ENCODE data around the gene SEC14L5.
"Not testable (repeated sequence)": the region's sequence is repeated elsewhere in the genome, so short reads cannot be mapped to it uniquely, and the experiment has no call there.

The SEC14L5 gene

DNA sequence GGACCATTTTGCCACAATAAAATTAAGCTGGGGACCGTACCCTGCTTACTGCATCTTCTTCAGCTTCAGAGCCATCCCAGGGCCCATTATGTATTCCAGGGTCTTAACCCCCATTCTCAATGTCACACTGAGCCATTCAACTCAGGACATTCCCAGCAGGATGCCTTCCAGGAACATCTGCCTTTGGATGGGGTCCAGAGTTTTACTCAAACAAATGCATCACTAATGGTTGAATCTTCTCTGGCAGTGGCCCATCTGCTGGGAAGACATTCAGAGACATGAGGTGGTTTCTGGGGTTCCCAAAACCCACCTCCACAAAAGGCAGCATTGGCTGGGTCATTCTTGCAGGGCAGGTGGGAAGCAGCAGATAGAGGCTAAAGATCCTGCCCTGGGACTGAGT lies 3.4 kb upstream of the SEC14L5 start:
- no peak for TF ChIP-seq POLR2A (IDR thresholded peaks at IDR 0.05; ENCODE audit: low read length)
- TF ChIP-seq GATA1 (IDR thresholded peaks at IDR 0.05; ENCODE audit: low read depth, low read length) = no peak
- DNase-seq = no peak

DNA sequence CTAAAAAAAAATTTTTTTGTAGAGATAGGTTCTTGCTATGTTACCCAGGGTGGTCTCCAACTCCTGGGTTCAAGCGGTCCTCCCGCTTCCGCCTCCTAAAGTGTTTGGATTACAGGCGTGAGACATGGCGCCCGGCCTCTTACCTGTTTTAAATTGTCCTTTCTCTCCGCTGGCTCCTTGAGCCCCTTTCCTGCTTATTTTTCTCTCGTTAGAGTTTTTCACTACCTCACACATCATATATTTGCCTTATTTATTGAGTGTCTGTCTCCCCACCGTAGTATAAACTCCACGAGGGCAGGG lies 760 bp upstream of the SEC14L5 start:
- TF ChIP-seq POLR2A (IDR thresholded peaks at IDR 0.05; ENCODE audit: low read length) (no peak), GATA1 (IDR thresholded peaks at IDR 0.05; ENCODE audit: low read depth, low read length) (no peak)
- no peak for DNase-seq

DNA sequence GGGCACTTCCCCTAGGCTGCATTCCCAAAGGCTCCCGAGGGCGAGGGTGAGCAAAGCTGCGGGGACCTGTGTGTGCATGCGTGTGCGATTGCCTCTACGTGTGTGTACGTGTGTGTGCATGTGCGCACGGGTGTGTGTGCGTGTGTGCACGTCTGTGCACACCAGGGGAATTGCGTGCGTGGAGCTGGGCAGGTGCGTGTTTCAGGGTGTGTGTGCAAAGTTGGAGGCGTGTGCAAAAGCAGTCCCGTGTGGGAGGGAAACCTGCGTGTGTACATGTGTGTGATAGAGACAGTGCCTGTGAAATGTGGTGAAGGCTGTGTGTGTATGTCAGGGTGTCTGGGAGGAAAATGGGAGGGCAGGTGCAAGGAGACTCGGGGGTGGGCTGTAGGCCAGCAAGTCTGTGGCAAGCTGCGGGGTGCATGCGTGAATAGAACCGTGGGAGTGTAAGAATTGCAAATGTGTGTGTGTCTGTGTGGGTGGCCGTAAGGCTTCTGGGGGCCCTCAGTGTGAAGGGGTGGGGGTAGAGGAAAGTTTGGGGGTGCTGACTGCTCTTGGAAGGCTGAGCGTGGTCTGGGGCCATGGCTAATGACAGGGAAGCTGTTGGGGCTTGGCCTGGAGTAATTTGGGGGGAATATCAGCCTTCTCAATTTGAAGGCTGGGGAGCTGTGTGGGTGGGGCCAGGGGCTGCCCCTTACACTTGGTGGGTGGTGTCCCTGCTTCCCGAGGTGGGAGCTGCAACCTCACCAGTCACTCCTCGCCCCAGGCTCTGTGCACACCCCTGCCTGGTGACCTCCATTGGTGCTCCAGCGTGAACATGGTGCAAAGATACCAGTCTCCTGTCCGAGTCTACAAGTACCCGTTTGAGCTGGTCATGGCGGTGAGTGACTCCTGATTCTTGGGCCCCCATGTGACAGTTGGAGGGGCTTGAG lies 644 bp downstream of the SEC14L5 start:
- DNase-seq = no peak
- no peak for TF ChIP-seq POLR2A (IDR thresholded peaks at IDR 0.05; ENCODE audit: low read length)
- no peak for TF ChIP-seq GATA1 (IDR thresholded peaks at IDR 0.05; ENCODE audit: low read depth, low read length)

DNA sequence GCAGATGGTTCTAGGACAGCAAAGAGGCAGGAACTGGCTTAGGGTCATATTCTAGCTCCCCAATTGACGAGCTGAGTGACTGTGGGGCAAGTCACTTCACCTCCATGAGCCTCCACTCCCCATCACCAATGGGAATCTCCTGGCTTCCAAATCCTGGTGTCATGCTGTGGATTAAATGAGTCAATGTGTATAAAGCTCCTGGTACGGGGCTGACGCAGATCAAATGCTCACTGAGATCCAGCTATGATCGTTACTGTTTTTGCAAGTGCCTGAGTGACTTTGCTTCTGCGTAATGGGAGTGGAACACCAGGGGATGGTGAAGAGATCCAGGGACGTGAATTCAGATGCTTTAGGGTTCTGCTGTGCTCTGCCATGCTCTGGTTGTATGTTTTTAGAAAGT lies 2.4 kb downstream of the SEC14L5 start:
- no peak for DNase-seq
- TF ChIP-seq GATA1 (IDR thresholded peaks at IDR 0.05; ENCODE audit: low read depth, low read length) (no peak), POLR2A (IDR thresholded peaks at IDR 0.05; ENCODE audit: low read length) (no peak)

DNA sequence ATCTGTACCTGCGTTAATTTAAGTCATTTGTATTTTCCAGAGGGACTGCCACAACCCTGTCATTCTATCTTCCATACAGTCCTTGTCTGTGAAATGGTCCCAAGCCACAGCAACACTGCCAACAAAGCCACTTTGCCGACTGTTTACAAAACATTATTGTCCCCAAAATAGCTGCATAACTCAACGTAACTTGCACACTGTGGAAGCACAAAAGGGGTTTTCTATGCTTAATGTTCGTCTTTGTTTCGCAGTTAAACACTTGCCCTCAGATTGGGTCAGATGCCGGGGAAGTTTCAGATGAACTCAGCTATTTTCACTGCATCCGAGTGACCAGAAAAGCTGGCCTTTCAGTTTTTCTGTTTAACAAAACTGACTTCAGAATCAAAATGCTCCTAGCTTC lies 4.6 kb downstream of the SEC14L5 start:
- DNase-seq = no peak
- TF ChIP-seq GATA1 (IDR thresholded peaks at IDR 0.05; ENCODE audit: low read depth, low read length) = no peak
- no peak for TF ChIP-seq POLR2A (IDR thresholded peaks at IDR 0.05; ENCODE audit: low read length)

DNA sequence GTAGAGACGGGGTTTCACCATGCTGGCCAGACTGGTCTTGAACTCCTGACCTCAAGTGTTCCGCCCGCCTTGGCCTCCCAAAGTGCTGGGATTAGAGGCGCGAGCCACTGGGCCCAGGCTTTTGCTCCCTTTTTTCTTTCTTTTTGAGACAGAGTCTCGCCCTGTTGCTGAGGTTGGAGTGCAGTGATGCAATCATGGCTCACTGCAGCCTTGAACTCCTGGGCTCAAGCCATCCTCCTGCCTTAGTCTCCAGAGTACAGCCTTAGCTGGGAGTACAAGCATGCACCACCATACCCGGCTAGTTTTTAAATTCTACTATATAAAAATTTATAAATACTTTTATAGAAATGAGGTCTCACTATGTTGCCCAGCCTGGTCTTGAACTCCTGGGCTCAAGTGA lies 5.4 kb downstream of the SEC14L5 start:
- not testable (repeated sequence) for DNase-seq

DNA sequence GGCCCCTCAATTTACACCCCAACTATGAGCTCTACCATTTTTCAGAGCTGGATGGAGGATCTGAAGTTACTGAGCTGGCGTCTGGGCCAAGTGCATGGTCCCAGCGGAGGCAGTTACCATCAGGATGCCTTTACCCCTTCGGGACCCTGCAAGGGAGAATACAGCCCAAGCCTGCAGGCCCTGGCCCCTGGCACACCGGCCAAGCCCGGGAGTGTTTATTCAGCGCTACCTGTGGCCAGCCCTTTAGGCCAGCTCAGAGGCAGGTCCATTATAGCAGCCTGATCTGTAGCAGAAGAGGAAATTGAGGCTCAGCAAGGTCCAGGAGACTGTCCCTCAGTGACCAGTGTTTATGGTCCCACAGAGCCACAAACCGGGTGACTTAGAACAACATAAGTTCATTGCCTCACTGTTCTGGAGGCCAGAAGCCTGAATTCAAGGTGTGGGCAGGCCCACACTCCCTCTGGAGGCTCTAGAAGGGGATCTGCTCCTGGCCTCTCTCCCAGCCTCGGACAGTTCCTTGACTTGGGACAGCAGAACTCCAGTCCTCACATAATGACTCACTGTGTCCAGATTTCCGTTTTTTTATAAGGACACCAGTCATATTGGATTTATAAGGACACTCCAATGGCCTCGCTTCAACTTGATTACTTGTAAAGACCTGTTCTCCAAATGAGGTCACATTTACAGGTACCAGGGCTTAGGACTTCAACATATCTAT lies 8.8 kb downstream of the SEC14L5 start:
- DNase-seq = no peak

DNA sequence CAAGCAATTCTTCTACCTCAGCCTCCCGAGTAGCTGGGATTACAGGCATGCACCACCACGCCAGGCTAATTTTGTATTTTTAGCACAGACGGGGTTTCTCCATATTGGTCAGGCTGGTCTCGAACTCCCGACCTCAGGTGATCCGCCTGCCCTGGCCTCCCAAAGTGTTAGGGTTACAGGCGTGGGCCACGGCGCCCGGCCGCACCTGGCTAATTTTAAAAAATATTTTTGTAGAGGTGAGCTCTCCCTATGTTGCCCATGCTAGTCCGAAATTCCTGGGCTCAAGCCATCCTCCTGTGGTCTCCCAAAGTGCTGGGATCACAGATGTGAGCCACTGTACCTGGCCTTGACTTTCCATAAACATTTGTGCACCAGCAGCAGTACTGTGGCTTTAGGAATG lies 10.1 kb downstream of the SEC14L5 start:
- DNase-seq = not testable (repeated sequence)

More for the DNA sequence above, 8.8 kb downstream of the SEC14L5 start:
- TF ChIP-seq POLR2A (IDR thresholded peaks at IDR 0.05; ENCODE audit: low read length) = no peak
- TF ChIP-seq GATA1 (IDR thresholded peaks at IDR 0.05; ENCODE audit: low read depth, low read length) = no peak

DNA sequence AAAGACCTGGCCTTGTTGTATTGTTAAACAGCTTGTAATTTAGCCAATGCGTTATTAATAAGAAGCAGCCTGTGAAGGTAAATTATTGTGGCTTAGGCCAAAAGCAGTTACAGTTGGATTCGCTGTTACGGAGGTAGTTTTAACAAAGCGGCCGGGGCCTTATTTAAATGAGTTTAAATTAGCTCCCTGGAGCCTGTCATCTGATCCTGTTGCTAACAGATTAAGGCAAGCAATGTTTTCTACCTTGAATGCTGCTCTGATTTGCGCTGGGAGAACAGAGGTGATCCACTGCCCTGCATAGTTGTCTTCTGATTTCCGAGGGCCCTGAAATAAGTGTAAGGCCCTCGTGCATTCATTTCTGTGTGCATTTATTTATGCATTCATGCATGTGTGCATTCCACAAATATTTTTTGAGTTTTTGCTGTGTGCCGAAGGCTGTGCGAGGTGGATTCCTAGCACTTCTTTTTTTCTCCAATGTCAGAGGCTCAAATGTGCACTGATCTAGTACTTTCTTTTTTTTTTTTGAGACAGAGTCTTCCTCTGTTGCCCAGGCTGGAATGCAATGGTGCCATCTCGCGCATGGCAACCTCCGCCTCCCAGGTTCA lies 10.9 kb downstream of the SEC14L5 start:
- no peak for DNase-seq
- TF ChIP-seq POLR2A (IDR thresholded peaks at IDR 0.05; ENCODE audit: low read length) (no peak), GATA1 (IDR thresholded peaks at IDR 0.05; ENCODE audit: low read depth, low read length) (no peak)

DNA sequence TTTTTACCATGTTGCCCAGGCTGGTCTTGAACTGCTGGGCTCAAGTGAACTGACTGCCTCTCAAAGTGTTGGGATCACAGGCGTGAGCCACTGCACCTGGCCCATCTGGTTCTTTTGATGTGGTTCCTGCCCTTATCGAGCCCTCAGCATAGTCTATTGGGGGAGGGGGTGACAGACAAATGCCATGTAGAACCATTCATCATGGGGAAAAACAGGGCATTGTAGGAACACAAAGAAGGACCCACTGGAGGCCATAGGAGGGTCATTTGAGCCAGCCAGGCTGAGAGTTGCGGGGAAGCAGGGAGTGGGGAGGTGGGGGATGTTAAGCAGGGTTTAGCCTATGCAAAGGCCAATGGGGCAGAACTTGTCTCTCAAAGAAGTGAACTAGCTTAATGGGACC lies 11.9 kb downstream of the SEC14L5 start:
- TF ChIP-seq POLR2A (IDR thresholded peaks at IDR 0.05; ENCODE audit: low read length) = no peak
- no peak for TF ChIP-seq GATA1 (IDR thresholded peaks at IDR 0.05; ENCODE audit: low read depth, low read length)
- DNase-seq = no peak

DNA sequence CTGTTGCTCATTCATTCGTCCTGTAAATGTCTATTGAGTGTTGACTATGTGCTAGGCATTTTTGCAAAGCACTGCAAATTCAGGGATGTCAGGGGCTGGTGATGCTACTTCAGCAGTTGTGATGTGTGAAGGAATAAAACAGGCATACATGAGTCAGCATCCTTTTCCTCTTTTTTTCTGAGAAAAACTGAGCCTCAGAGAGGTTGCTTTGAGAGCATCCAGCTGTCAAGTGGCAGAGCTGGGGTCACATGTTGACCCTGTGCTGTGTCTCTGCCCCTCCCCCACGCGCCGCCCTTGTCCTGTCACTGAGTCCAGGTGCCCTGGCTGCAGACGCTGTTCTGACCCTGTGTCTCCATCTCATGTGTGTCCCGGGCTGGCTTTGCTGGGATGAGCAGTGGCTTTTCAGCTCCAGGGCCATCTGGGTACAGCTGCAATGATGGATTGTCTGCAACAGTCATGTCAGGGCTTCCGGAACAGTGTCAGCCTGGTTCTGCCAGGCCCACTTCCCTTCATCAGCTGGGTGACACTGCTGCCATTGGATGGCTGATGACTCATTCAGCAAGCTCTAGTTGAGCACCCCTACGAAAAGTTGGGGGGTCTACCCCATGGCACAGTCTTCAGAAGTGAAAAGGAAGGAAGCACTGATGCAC lies 14.9 kb downstream of the SEC14L5 start:
- DNase-seq = no peak
- TF ChIP-seq GATA1 (IDR thresholded peaks at IDR 0.05; ENCODE audit: low read depth, low read length) = no peak
- no peak for TF ChIP-seq POLR2A (IDR thresholded peaks at IDR 0.05; ENCODE audit: low read length)

DNA sequence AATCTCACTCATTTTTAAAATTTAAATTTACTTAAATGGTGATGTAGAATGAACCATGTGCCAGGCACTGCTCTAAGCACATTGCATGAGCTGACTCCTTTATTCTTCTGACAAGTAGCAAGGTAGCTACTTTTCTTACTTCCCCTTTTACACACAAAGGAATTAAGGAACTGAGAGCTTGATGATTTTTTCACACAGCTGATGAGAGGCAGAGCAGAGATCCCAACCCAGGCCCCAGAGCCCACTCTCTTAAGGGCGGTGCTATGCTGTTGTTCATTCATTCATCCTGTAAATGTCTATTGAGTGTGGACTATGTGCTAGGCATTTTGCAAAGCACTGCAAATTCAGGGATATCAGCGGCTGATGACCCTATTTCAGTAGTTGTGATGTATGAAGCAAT lies 17.9 kb downstream of the SEC14L5 start:
- DNase-seq = no peak
- TF ChIP-seq GATA1 (IDR thresholded peaks at IDR 0.05; ENCODE audit: low read depth, low read length) (no peak), POLR2A (IDR thresholded peaks at IDR 0.05; ENCODE audit: low read length) (no peak)

DNA sequence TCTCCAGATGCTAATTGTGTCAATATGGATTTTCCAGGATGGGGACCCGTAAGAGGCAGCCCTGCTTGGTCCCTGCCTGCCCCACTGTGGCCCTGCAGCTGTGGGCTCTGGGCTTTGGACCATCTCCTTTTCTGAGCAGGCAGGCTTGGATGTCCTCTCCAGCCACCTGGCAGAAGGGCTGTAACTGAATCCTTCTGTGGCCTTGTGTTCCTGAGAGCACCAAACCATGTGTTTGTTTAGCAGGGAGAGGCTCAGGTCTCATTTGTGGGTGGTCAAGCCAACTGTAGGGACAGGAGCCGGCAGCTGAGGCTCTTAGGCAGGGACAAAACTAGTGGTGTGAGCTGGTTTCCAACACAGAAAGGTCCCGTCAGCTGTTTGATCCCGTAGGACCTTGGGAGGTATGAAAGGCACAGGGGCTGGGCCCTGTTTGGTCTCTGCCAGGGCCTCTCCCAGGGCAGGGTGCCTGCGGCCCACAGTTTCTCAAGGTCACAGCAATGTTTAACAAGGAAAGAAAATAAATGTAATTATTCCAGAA lies 18.5 kb downstream of the SEC14L5 start:
- TF ChIP-seq POLR2A (IDR thresholded peaks at IDR 0.05; ENCODE audit: low read length) (no peak), GATA1 (IDR thresholded peaks at IDR 0.05; ENCODE audit: low read depth, low read length) (no peak)
- no peak for DNase-seq

DNA sequence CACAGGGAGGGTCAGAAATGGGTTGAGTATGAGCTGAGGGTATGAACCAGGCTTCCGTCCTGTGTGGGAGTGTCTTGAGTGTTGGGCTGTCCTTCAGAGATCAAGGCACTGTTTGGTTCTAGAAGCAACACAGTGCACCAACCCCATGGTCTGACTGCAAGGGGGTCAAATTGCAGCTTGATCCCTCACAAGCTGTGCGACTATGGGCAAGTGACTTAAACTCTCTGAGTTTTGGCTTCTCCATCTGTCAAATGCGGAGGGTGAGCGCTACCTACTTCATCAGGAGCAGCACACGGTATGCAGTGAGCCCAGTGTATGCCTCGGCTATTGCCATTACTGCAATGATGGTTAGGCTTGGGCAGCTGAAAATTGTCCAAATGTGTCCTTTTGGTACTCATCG lies 21.0 kb downstream of the SEC14L5 start:
- TF ChIP-seq POLR2A (IDR thresholded peaks at IDR 0.05; ENCODE audit: low read length) (no peak), GATA1 (IDR thresholded peaks at IDR 0.05; ENCODE audit: low read depth, low read length) (no peak)
- no peak for DNase-seq
